HepG2 (cell line): Measurements from ENCODE around the gene UGGT1.

Experiments used
- CCDC6 ChIP-seq: sonication (generic); formaldehyde crosslinking; IDR thresholded peaks from 2 replicates; pipeline ENCODE4 v1.8.1; 2022; ENCODE audit warnings: mild to moderate bottlenecking, missing genetic modification reagents, moderate library complexity
- EP300 ChIP-seq, 3 experiments: sonication (generic) in 1 of 3; formaldehyde crosslinking in 1 of 3; IDR thresholded peaks; 2 replicates each; pipeline versions ENCODE4 v1.5.1 to v1.6.1; 2011 to 2020; ENCODE audit warnings: low read depth in 2 of 3, low read length in 2 of 3, borderline replicate concordance in 1 of 3, improper control_type of control experiment in 1 of 3, mild to moderate bottlenecking in 1 of 3, missing genetic modification reagents in 1 of 3, moderate library complexity in 1 of 3
- GTF3A ChIP-seq: sonication (generic); formaldehyde crosslinking; conservative IDR thresholded peaks from 2 replicates; pipeline ENCODE4 v1.4.0; 2020; ENCODE audit warnings: mild to moderate bottlenecking, missing genetic modification reagents
- JUND ChIP-seq: sonication (generic); formaldehyde crosslinking; IDR thresholded peaks from 2 replicates; pipeline ENCODE4 v1.8.0; 2022; ENCODE audit warnings: mild to moderate bottlenecking, missing genetic modification reagents
- KLF6 ChIP-seq: IDR thresholded peaks from 2 replicates; pipeline ENCODE4 v1.8.0; 2016; ENCODE audit warnings: missing biosample characterization, missing genetic modification reagents
- NBN ChIP-seq: fragments of 450-650 bp; conservative IDR thresholded peaks from 2 replicates; pipeline ENCODE4 v1.6.1; 2017
- PITX1 ChIP-seq: sonication (generic); formaldehyde crosslinking; IDR thresholded peaks from 2 replicates; pipeline ENCODE4 v1.5.1; 2020; ENCODE audit warnings: mild to moderate bottlenecking, missing genetic modification reagents
- ZBTB33 ChIP-seq: sonication (generic); formaldehyde crosslinking; IDR thresholded peaks from 2 replicates; pipeline ENCODE4 v1.4.0; 2020; ENCODE audit warnings: missing genetic modification reagents
- ZFX ChIP-seq: sonication (generic); formaldehyde crosslinking; IDR thresholded peaks from 2 replicates; pipeline ENCODE4 v1.4.0; 2020; ENCODE audit warnings: mild to moderate bottlenecking, low read depth, missing genetic modification reagents, moderate library complexity
- TF ChIP-seq, protein P1 (sequence below): IDR thresholded peaks from 2 replicates; pipeline ENCODE4 v1.6.1; 2016; ENCODE audit warnings: mild to moderate bottlenecking
- TF ChIP-seq, protein P2 (sequence below): sonication (generic); formaldehyde crosslinking; IDR thresholded peaks from 2 replicates; pipeline ENCODE4 v1.5.0; 2020; ENCODE audit warnings: mild to moderate bottlenecking, missing genetic modification reagents, moderate library complexity
- TF ChIP-seq, protein P3 (sequence below): IDR thresholded peaks from 2 replicates; pipeline ENCODE4 v1.6.1; 2012; ENCODE audit warnings: inconsistent platforms
- TF ChIP-seq, protein P4 (sequence below): sonication (generic); formaldehyde crosslinking; IDR thresholded peaks from 2 replicates; pipeline ENCODE4 v1.8.0; 2022; ENCODE audit warnings: mild to moderate bottlenecking, missing genetic modification reagents, moderate library complexity

GRCh38 chr2:128062571-128062970 lies 28.4 kb upstream of the UGGT1 start:
- no peak for TF ChIP-seq KLF6
- no peak for TF ChIP-seq PITX1 (CRISPR knock-in tag)
- TF ChIP-seq, protein P1, sequence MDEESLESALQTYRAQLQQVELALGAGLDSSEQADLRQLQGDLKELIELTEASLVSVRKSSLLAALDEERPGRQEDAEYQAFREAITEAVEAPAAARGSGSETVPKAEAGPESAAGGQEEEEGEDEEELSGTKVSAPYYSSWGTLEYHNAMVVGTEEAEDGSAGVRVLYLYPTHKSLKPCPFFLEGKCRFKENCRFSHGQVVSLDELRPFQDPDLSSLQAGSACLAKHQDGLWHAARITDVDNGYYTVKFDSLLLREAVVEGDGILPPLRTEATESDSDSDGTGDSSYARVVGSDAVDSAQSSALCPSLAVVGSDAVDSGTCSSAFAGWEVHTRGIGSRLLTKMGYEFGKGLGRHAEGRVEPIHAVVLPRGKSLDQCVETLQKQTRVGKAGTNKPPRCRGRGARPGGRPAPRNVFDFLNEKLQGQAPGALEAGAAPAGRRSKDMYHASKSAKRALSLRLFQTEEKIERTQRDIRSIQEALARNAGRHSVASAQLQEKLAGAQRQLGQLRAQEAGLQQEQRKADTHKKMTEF (CRISPR knock-in tag) = no peak
- TF ChIP-seq, protein P2, sequence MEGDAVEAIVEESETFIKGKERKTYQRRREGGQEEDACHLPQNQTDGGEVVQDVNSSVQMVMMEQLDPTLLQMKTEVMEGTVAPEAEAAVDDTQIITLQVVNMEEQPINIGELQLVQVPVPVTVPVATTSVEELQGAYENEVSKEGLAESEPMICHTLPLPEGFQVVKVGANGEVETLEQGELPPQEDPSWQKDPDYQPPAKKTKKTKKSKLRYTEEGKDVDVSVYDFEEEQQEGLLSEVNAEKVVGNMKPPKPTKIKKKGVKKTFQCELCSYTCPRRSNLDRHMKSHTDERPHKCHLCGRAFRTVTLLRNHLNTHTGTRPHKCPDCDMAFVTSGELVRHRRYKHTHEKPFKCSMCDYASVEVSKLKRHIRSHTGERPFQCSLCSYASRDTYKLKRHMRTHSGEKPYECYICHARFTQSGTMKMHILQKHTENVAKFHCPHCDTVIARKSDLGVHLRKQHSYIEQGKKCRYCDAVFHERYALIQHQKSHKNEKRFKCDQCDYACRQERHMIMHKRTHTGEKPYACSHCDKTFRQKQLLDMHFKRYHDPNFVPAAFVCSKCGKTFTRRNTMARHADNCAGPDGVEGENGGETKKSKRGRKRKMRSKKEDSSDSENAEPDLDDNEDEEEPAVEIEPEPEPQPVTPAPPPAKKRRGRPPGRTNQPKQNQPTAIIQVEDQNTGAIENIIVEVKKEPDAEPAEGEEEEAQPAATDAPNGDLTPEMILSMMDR (CRISPR knock-in tag) = no peak
- TF ChIP-seq NBN = no peak
- TF ChIP-seq, protein P3, sequence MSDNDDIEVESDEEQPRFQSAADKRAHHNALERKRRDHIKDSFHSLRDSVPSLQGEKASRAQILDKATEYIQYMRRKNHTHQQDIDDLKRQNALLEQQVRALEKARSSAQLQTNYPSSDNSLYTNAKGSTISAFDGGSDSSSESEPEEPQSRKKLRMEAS = no peak
- TF ChIP-seq, protein P4, sequence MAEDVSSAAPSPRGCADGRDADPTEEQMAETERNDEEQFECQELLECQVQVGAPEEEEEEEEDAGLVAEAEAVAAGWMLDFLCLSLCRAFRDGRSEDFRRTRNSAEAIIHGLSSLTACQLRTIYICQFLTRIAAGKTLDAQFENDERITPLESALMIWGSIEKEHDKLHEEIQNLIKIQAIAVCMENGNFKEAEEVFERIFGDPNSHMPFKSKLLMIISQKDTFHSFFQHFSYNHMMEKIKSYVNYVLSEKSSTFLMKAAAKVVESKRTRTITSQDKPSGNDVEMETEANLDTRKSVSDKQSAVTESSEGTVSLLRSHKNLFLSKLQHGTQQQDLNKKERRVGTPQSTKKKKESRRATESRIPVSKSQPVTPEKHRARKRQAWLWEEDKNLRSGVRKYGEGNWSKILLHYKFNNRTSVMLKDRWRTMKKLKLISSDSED (CRISPR knock-in tag) = no peak
- TF ChIP-seq CCDC6 (CRISPR knock-in tag) = no peak
- no peak for TF ChIP-seq EP300 (IDR thresholded peaks at IDR 0.05; ENCODE audit: low read depth in 2 of 2, low read length in 2 of 2)
- no peak for TF ChIP-seq EP300 (CRISPR knock-in tag; IDR thresholded peaks at IDR 0.05; ENCODE audit: borderline replicate concordance)
- TF ChIP-seq GTF3A (CRISPR knock-in tag) = no peak
- no peak for TF ChIP-seq ZBTB33 (CRISPR knock-in tag)
- no peak for TF ChIP-seq JUND
- no peak for TF ChIP-seq ZFX (CRISPR knock-in tag)
